GM12878 (cell line): ENCODE measurements around the gene ATP6V0A1. TPM values are rescaled to one million over a fixed set of nuclear protein-coding genes. Genes with fewer than 3 reads are reported as not detected.
A peak's percentile ranks its signal among the peaks of the same experiment; 100 is the strongest.

Experiments
- BCL3 ChIP-seq: IDR thresholded peaks from 2 replicates; pipeline ENCODE4 v1.6.1; 2011; ENCODE audit warnings: borderline replicate concordance, low read depth, mild to moderate bottlenecking, moderate library complexity, low read length; ENCODE audit not compliant: insufficient read depth, poor library complexity, severe bottlenecking
- BHLHE40 ChIP-seq, 2 experiments: fragments of 450-650 bp in 1 of 2; IDR thresholded peaks; 2 replicates each; pipeline ENCODE4 v1.6.1; 2011 to 2017; ENCODE audit warnings: low read depth in 2 of 2, borderline replicate concordance in 1 of 2, improper control_type of control experiment in 1 of 2, low read length in 1 of 2, mild to moderate bottlenecking in 1 of 2
- CBX3 ChIP-seq: fragments of 200-600 bp; sonication (generic); IDR thresholded peaks from 2 replicates; pipeline ENCODE4 v1.6.1; 2016; ENCODE audit warnings: low read depth, borderline replicate concordance
- CEBPB ChIP-seq, 2 experiments: fragments of 150-350 bp in 1 of 2; IDR thresholded peaks; 2 replicates each; pipeline ENCODE4 v1.6.1; 2012 to 2014; ENCODE audit warnings: low read depth in 2 of 2, low read length in 2 of 2, borderline replicate concordance in 1 of 2, inconsistent platforms in 1 of 2
- CUX1 ChIP-seq: IDR thresholded peaks from 2 replicates; pipeline ENCODE4 v1.6.1; 2012; ENCODE audit warnings: improper control_type of control experiment, low read depth, low read length; ENCODE audit not compliant: insufficient replicate concordance
- EGR1 ChIP-seq, 2 experiments: IDR thresholded peaks; 1 replicate in 1 of 2; 2 replicates in 1 of 2; pipeline ENCODE4 v1.6.1; 2011 to 2012; ENCODE audit warnings: low read depth in 2 of 2, low read length in 2 of 2, borderline replicate concordance in 1 of 2, mild to moderate bottlenecking in 1 of 2, moderate library complexity in 1 of 2
- FOXM1 ChIP-seq: IDR thresholded peaks from 2 replicates; pipeline ENCODE4 v1.6.1; 2012; ENCODE audit warnings: low read depth, mild to moderate bottlenecking, inconsistent platforms, low read length, moderate library complexity
- IKZF1 ChIP-seq: fragments of 450-650 bp; conservative IDR thresholded peaks from 2 replicates; pipeline ENCODE4 v1.6.1; 2017; ENCODE audit warnings: antibody characterized with exemption, mild to moderate bottlenecking
- IRF3 ChIP-seq: fragments of 450-650 bp; IDR thresholded peaks from 2 replicates; pipeline ENCODE4 v1.6.1; 2014; ENCODE audit warnings: mild to moderate bottlenecking
- KDM1A ChIP-seq: fragments of 200-600 bp; sonication (generic); IDR thresholded peaks from 2 replicates; pipeline ENCODE4 v1.6.1; 2016; ENCODE audit warnings: borderline replicate concordance
- MEF2B ChIP-seq: fragments of 450-650 bp; IDR thresholded peaks from 2 replicates; pipeline ENCODE4 v1.6.1; 2018; ENCODE audit warnings: mild to moderate bottlenecking, moderate library complexity; ENCODE audit not compliant: partially characterized antibody, poor library complexity, severe bottlenecking
- NFIC ChIP-seq: IDR thresholded peaks from 2 replicates; pipeline ENCODE4 v1.6.1; 2012; ENCODE audit warnings: low read depth, mild to moderate bottlenecking, inconsistent platforms, low read length, moderate library complexity
- NFYA ChIP-seq: IDR thresholded peaks from 2 replicates; pipeline ENCODE4 v1.6.1; 2011; ENCODE audit warnings: low read depth, mild to moderate bottlenecking, low read length, improper control_type of control experiment, borderline replicate concordance
- POLR2AphosphoS5 ChIP-seq: IDR thresholded peaks from 2 replicates; pipeline ENCODE4 v1.6.1; 2011; ENCODE audit warnings: mild to moderate bottlenecking, low read length, inconsistent platforms
- RBBP5 ChIP-seq: fragments of 200-600 bp; sonication (generic); conservative IDR thresholded peaks from 2 replicates; pipeline ENCODE4 v1.6.1; 2016
- SKIL ChIP-seq: fragments of 450-650 bp; IDR thresholded peaks from 2 replicates; pipeline ENCODE4 v1.6.1; 2017; ENCODE audit warnings: mild to moderate bottlenecking, low read depth, inconsistent platforms; ENCODE audit not compliant: poor library complexity, severe bottlenecking
- SRF ChIP-seq, 2 experiments: IDR thresholded peaks; 2 replicates each; pipeline ENCODE4 v1.6.1; 2011; ENCODE audit warnings: low read depth in 2 of 2, low read length in 2 of 2, mild to moderate bottlenecking in 1 of 2, moderate library complexity in 1 of 2
- ZSCAN29 ChIP-seq: fragments of 450-650 bp; IDR thresholded peaks from 2 replicates; pipeline ENCODE4 v1.6.1; 2017; ENCODE audit warnings: mild to moderate bottlenecking, moderate library complexity
- polyA plus RNA-seq, 11 experiments: library from polyadenylated mRNA; depleted of rRNA in 4 of 11; unstranded in 6 of 11; stranded (reverse) in 5 of 11; fragments of >200 nt; fragmentation: Nextera tagmentation in 4 of 11; fragmentation: Illumina TruSeq in 1 of 11; extraction: Ambion mirVana in 4 of 11; extraction: Trizol in 1 of 11; gene quantifications; 1 replicate in 1 of 11; 2 replicates in 10 of 11; pipeline versions ENCODE4 v1.2.1 to v1.2.3, GENCODE V29; 2011 to 2016; ENCODE audit warnings: inconsistent platforms in 2 of 11, missing spikeins in 2 of 11, low read depth in 1 of 11
- total RNA-seq, 4 experiments: library from RNA; depleted of rRNA in 3 of 4; stranded (reverse); fragments of >200 nt in 3 of 4; fragmentation: Illumina TruSeq in 1 of 4; extraction: Trizol in 1 of 4; gene quantifications; 2 replicates each; pipeline versions ENCODE4 v1.2.1 to v1.2.3, GENCODE V29; 2013 to 2021

ATP6V0A1 gene
- total and polyA plus RNA-seq, 10 of the 15 experiments (the other 5 are each of a cell fraction or from before 2014, with no cell fraction given) = 3.0 to 76.6 (median 30.9) TPM

GRCh38 chr17:42456223-42457106 is 2.2 kb upstream of the ATP6V0A1 start (continued):
- TF ChIP-seq CEBPB (IDR thresholded peaks at IDR 0.05; ENCODE audit: borderline replicate concordance in 1 of 2, low read depth in 2 of 2, low read length in 2 of 2) = peak; percentile 57 to 59; a peak in 2 of 4 replicates
- TF ChIP-seq POLR2AphosphoS5 = 0 out of 2 replicates have a peak, but pooled peaks have one; percentile 25
- TF ChIP-seq FOXM1 = peak; percentile 65; the same call in 1 of the 2 replicates
- TF ChIP-seq MEF2B = no peak
- peak; percentile 71 for TF ChIP-seq IKZF1
- peak; percentile 64 for TF ChIP-seq SKIL
- no peak for TF ChIP-seq ZSCAN29
- TF ChIP-seq SRF (IDR thresholded peaks at IDR 0.05; ENCODE audit: low read depth in 2 of 2, low read length in 2 of 2) = no peak
- peak; percentile 91 for TF ChIP-seq CUX1
- TF ChIP-seq KDM1A = no peak
- peak; percentile 75 for TF ChIP-seq NFIC
- TF ChIP-seq BCL3 = no peak
- TF ChIP-seq CBX3 = no peak
- no peak for TF ChIP-seq IRF3
- peak; percentile 76 to 84; a peak in 3 of 4 replicates for TF ChIP-seq BHLHE40 (IDR thresholded peaks at IDR 0.05; ENCODE audit: borderline replicate concordance in 1 of 2, low read depth in 2 of 2, low read length in 1 of 2)
- TF ChIP-seq EGR1 (IDR thresholded peaks at IDR 0.05; ENCODE audit: borderline replicate concordance in 1 of 2, low read depth in 2 of 2, low read length in 2 of 2) = no peak
- TF ChIP-seq NFYA = no peak
- TF ChIP-seq RBBP5 = no peak
